SK-N-SH treated with all-trans-retinoic acid at 6 μM for 48 hours (cell line): Measurements from ENCODE around the gene CADM1.

Experiments used
- ATAC-seq: fragments of 200-7000 bp; cut with Tn5 transposase; 3 replicates; pipeline ENCODE4 v1.9.1; 2020; ENCODE audit warnings: mild to moderate bottlenecking, moderate library complexity
- ARNTL ChIP-seq: fragments of 450-650 bp; formaldehyde crosslinking; IDR thresholded peaks from 2 replicates; pipeline ENCODE4 v1.5.0; 2020; ENCODE audit warnings: low read depth, mild to moderate bottlenecking, moderate library complexity, borderline replicate concordance
- BACH2 ChIP-seq: fragments of 250-450 bp; sonication (Bioruptor Pico); IDR thresholded peaks from 2 replicates; pipeline ENCODE4 v1.9.0; 2021; ENCODE audit warnings: mild to moderate bottlenecking, borderline replicate concordance
- CREB5 ChIP-seq: fragments of 250-450 bp; sonication (Bioruptor Pico); IDR thresholded peaks from 2 replicates; pipeline ENCODE4 v1.5.1; 2020; ENCODE audit warnings: low read depth, mild to moderate bottlenecking, moderate library complexity
- CSDC2 ChIP-seq: fragments of 250-450 bp; sonication (Bioruptor Pico); IDR thresholded peaks from 2 replicates; pipeline ENCODE4 v1.5.0; 2020; ENCODE audit warnings: mild to moderate bottlenecking, moderate library complexity
- ESRRG ChIP-seq: fragments of 250-450 bp; sonication (Bioruptor Pico); IDR thresholded peaks from 2 replicates; pipeline ENCODE4 v1.6.1; 2021; ENCODE audit warnings: mild to moderate bottlenecking
- GLIS3 ChIP-seq: fragments of 250-450 bp; sonication (Bioruptor Pico); IDR thresholded peaks from 2 replicates; pipeline ENCODE4 v1.5.0; 2020; ENCODE audit warnings: mild to moderate bottlenecking, moderate library complexity
- ISL1 ChIP-seq: fragments of 250-450 bp; sonication (Bioruptor Pico); IDR thresholded peaks from 2 replicates; pipeline ENCODE4 v2.1.2; 2022; ENCODE audit warnings: mild to moderate bottlenecking, moderate library complexity
- OSR1 ChIP-seq: fragments of 250-450 bp; sonication (Bioruptor Pico); IDR thresholded peaks from 2 replicates; pipeline ENCODE4 v1.8.0; 2022; ENCODE audit warnings: moderate library complexity, mild to moderate bottlenecking, inconsistent platforms
- PATZ1 ChIP-seq: fragments of 250-450 bp; sonication (Bioruptor Pico); IDR thresholded peaks from 2 replicates; pipeline ENCODE4 v1.8.0; 2020; ENCODE audit warnings: mild to moderate bottlenecking, moderate library complexity, borderline replicate concordance
- POU6F1 ChIP-seq: fragments of 250-450 bp; sonication (Bioruptor Pico); IDR thresholded peaks from 2 replicates; pipeline ENCODE4 v1.8.0; 2021; ENCODE audit warnings: low read depth, mild to moderate bottlenecking, moderate library complexity, borderline replicate concordance
- PPARA ChIP-seq: fragments of 250-450 bp; sonication (Bioruptor Pico); IDR thresholded peaks from 2 replicates; pipeline ENCODE4 v1.5.0; 2020; ENCODE audit warnings: mild to moderate bottlenecking, borderline replicate concordance
- RARB ChIP-seq: fragments of 250-450 bp; sonication (Bioruptor Pico); IDR thresholded peaks from 2 replicates; pipeline ENCODE4 v1.8.0; 2021; ENCODE audit warnings: mild to moderate bottlenecking, moderate library complexity
- SNAI2 ChIP-seq: fragments of 250-450 bp; sonication (Bioruptor Pico); IDR thresholded peaks from 2 replicates; pipeline ENCODE4 v1.5.0; 2020; ENCODE audit warnings: mild to moderate bottlenecking, moderate library complexity
- TCF4 ChIP-seq: fragments of 250-450 bp; sonication (Bioruptor Pico); IDR thresholded peaks from 2 replicates; pipeline ENCODE4 v1.8.0; 2021; ENCODE audit warnings: mild to moderate bottlenecking, moderate library complexity, borderline replicate concordance
- TOX ChIP-seq: fragments of 250-450 bp; sonication (Bioruptor Pico); IDR thresholded peaks from 2 replicates; pipeline ENCODE4 v1.8.0; 2021; ENCODE audit warnings: mild to moderate bottlenecking, moderate library complexity, borderline replicate concordance
- ZC3H10 ChIP-seq: fragments of 250-450 bp; sonication (Bioruptor Pico); IDR thresholded peaks from 2 replicates; pipeline ENCODE4 v1.5.1; 2021; ENCODE audit warnings: mild to moderate bottlenecking, moderate library complexity
- ZFP3 ChIP-seq: fragments of 250-450 bp; sonication (Bioruptor Pico); IDR thresholded peaks from 2 replicates; pipeline ENCODE4 v1.5.0; 2020; ENCODE audit warnings: mild to moderate bottlenecking, moderate library complexity
- ZFP30 ChIP-seq: fragments of 450-650 bp; formaldehyde crosslinking; IDR thresholded peaks from 2 replicates; pipeline ENCODE4 v1.5.0; 2022; ENCODE audit warnings: mild to moderate bottlenecking, moderate library complexity
- ZNF565 ChIP-seq: fragments of 450-650 bp; formaldehyde crosslinking; conservative IDR thresholded peaks from 2 replicates; pipeline ENCODE4 v1.5.0; 2020; ENCODE audit warnings: low read depth, mild to moderate bottlenecking, moderate library complexity
- ZNF70 ChIP-seq: fragments of 450-650 bp; formaldehyde crosslinking; IDR thresholded peaks from 2 replicates; pipeline ENCODE4 v1.5.0; 2020; ENCODE audit warnings: mild to moderate bottlenecking, moderate library complexity
- ZNF8 ChIP-seq: fragments of 450-650 bp; formaldehyde crosslinking; IDR thresholded peaks from 2 replicates; pipeline ENCODE4 v1.5.0; 2020; ENCODE audit warnings: mild to moderate bottlenecking, moderate library complexity
- TF ChIP-seq, protein P1 (sequence below): fragments of 250-450 bp; sonication (Bioruptor Pico); IDR thresholded peaks from 2 replicates; pipeline ENCODE4 v1.5.1; 2021; ENCODE audit warnings: mild to moderate bottlenecking, moderate library complexity
- TF ChIP-seq, protein P2 (sequence below): fragments of 250-450 bp; sonication (Bioruptor Pico); IDR thresholded peaks from 2 replicates; pipeline ENCODE4 v1.5.0; 2020; ENCODE audit warnings: mild to moderate bottlenecking, moderate library complexity

CADM1 gene

DNA sequence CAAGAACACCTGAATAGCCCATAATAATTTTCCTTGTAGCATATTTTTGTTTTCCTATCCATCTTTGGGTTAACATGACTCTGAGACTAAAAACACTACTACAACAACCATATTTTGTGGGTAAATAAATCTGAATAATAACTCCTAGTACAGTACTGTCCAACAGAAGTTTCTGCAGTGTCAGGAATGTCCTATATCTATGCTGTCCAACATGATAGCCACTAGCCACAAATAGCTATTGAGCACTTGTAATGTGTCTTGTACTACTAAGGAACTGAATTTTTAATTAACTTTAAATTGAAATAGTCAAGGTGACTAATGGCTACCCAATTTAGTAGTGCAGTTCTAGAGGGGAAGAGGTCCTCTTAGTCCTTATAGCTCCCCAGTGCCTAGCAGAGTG lies 135.6 kb downstream of the CADM1 start:
- TF ChIP-seq POU6F1 (CRISPR knock-in tag) (no peak), ZFP30 (no peak), PPARA (no peak), TOX (CRISPR knock-in tag) (no peak), ZNF70 (CRISPR knock-in tag) (no peak), RARB (CRISPR knock-in tag) (no peak), SNAI2 (CRISPR knock-in tag) (no peak), ZNF8 (CRISPR knock-in tag) (no peak), ZC3H10 (CRISPR knock-in tag) (no peak), ESRRG (CRISPR knock-in tag) (no peak), PATZ1 (no peak), BACH2 (CRISPR knock-in tag) (no peak)
- TF ChIP-seq, all 23 proteins: peak for 0
- ATAC-seq, result no peak

DNA sequence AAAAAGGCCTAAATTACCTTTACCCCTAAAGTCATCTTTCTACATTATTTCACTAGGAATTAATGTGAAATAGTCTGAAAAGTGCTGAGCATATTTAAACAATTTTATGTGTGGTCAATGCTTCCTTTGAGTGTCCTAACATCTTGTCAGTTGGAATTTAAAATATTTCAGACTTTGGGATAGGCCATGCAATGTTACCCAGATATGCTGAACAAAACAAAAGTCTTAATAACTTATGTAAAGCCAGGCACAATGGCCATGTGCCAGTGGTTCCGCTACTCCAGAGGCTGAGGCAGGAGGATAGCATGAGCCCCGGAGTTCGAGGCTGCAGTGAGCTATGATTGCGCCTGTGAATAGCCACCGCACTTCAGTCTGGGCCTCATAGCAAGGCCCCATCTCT lies 137.4 kb downstream of the CADM1 start:
- TF ChIP-seq CREB5 (CRISPR knock-in tag) (no peak), ZNF565 (no peak), RARB (CRISPR knock-in tag) (no peak), CSDC2 (CRISPR knock-in tag) (no peak), ISL1 (CRISPR knock-in tag) (no peak), ARNTL (CRISPR knock-in tag) (no peak), OSR1 (no peak), ZFP3 (CRISPR knock-in tag) (no peak), BACH2 (CRISPR knock-in tag) (no peak), ESRRG (CRISPR knock-in tag) (no peak), TOX (CRISPR knock-in tag) (no peak), ZNF8 (CRISPR knock-in tag) (no peak), SNAI2 (CRISPR knock-in tag) (no peak), TCF4 (no peak), POU6F1 (CRISPR knock-in tag) (no peak), GLIS3 (CRISPR knock-in tag) (no peak), ZC3H10 (CRISPR knock-in tag) (no peak), PATZ1 (no peak)
- TF ChIP-seq, protein P1, sequence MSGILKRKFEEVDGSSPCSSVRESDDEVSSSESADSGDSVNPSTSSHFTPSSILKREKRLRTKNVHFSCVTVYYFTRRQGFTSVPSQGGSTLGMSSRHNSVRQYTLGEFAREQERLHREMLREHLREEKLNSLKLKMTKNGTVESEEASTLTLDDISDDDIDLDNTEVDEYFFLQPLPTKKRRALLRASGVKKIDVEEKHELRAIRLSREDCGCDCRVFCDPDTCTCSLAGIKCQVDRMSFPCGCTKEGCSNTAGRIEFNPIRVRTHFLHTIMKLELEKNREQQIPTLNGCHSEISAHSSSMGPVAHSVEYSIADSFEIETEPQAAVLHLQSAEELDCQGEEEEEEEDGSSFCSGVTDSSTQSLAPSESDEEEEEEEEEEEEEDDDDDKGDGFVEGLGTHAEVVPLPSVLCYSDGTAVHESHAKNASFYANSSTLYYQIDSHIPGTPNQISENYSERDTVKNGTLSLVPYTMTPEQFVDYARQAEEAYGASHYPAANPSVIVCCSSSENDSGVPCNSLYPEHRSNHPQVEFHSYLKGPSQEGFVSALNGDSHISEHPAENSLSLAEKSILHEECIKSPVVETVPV (CRISPR knock-in tag), result no peak
- TF ChIP-seq, protein P2, sequence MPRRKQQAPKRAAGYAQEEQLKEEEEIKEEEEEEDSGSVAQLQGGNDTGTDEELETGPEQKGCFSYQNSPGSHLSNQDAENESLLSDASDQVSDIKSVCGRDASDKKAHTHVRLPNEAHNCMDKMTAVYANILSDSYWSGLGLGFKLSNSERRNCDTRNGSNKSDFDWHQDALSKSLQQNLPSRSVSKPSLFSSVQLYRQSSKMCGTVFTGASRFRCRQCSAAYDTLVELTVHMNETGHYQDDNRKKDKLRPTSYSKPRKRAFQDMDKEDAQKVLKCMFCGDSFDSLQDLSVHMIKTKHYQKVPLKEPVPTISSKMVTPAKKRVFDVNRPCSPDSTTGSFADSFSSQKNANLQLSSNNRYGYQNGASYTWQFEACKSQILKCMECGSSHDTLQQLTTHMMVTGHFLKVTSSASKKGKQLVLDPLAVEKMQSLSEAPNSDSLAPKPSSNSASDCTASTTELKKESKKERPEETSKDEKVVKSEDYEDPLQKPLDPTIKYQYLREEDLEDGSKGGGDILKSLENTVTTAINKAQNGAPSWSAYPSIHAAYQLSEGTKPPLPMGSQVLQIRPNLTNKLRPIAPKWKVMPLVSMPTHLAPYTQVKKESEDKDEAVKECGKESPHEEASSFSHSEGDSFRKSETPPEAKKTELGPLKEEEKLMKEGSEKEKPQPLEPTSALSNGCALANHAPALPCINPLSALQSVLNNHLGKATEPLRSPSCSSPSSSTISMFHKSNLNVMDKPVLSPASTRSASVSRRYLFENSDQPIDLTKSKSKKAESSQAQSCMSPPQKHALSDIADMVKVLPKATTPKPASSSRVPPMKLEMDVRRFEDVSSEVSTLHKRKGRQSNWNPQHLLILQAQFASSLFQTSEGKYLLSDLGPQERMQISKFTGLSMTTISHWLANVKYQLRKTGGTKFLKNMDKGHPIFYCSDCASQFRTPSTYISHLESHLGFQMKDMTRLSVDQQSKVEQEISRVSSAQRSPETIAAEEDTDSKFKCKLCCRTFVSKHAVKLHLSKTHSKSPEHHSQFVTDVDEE (CRISPR knock-in tag), result no peak
- no peak for ATAC-seq
